ENCODE data around the gene CCDC61.
A peak's percentile ranks its signal among the peaks of the same experiment; 100 is the strongest.

Gene CCDC61

DNA sequence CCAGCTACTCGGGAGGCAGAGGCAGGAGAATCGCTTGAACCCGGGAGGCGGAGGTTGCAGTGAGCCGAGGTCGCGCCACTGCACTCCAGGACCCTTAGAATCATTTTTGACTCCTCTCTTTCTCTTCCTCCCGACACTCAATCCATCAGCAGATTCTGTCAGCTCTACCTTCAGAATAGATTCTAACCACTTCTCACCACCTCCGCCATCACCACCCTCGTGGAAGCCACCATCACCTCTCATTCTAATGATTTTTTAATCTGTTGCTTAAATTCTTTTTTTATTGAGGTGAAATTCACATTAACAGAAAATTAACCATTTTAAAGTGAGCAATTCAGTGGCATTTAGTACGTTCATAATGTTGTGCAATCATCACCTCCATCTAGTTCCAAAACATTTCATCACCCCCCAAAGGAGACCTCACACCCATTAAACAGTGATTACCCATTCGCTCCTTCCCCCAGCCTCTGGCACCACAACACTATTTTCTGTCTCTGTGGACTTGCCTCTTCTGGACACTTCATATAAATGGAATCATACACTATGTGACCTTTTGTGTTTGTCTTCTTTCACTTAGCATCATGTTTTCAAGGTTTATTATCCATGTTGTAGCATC, 5.0 kb upstream of the CCDC61 start:
- no peak overlapping the region for H3K4me2 ChIP-seq
- H3K36me3 ChIP-seq (ENCODE audit: insufficient read depth) = no peaks in the 10 kb centered on the region
- TF ChIP-seq, protein P1, sequence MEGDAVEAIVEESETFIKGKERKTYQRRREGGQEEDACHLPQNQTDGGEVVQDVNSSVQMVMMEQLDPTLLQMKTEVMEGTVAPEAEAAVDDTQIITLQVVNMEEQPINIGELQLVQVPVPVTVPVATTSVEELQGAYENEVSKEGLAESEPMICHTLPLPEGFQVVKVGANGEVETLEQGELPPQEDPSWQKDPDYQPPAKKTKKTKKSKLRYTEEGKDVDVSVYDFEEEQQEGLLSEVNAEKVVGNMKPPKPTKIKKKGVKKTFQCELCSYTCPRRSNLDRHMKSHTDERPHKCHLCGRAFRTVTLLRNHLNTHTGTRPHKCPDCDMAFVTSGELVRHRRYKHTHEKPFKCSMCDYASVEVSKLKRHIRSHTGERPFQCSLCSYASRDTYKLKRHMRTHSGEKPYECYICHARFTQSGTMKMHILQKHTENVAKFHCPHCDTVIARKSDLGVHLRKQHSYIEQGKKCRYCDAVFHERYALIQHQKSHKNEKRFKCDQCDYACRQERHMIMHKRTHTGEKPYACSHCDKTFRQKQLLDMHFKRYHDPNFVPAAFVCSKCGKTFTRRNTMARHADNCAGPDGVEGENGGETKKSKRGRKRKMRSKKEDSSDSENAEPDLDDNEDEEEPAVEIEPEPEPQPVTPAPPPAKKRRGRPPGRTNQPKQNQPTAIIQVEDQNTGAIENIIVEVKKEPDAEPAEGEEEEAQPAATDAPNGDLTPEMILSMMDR (conservative IDR thresholded peaks at IDR 0.05; ENCODE audit: low read depth, low read length) = no peak
- no peaks in the 10 kb centered on the region for H3K79me2 ChIP-seq (ENCODE audit: insufficient read depth, low read depth)
- peaks cover 15% of the 10 kb centered on the region for H3K27me3 ChIP-seq (ENCODE audit: insufficient read depth, low read depth)
- no peak overlapping the region for H3K9ac ChIP-seq
- H2AFZ ChIP-seq (ENCODE audit: low read depth) = no peak overlapping the region
- no peak overlapping the region for H3K4me3 ChIP-seq (IDR thresholded peaks at IDR 0.05; ENCODE audit: insufficient read depth, low read depth, low read length)
- peaks cover 12% of the 10 kb centered on the region for H3K4me1 ChIP-seq (ENCODE audit: low read depth, poor library complexity, severe bottlenecking)
- no peak overlapping the region for H3K27ac ChIP-seq
- H4K20me1 ChIP-seq (ENCODE audit: insufficient read depth) = no peaks in the 10 kb centered on the region

DNA sequence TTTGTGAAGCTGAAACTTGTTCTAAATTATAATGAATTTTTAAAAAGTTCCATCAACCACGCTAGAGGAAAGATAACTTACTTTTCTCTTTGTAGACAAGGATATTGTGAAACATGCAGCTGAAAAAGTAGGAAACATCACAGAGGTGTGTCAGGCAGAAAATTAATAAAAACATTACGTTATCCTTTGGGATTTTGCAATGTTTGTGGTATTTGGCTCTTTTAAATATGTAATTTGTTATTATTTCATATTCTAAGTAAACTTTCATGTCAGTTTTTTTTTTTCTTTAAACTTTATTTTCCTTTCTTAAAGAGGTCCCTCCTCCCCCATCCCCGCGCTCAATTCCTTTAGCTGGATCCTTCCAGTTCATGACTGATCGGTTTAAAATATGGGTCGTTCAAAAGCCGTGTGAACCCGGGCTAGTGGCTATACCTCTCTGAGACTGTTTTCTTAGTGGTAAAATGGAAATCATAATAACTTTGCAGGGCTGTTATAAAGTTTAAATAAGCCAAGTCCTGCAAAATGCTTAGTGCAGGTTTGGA, 740 bp upstream of the CCDC61 start:
- H3K27ac ChIP-seq = no peak overlapping the region

DNA sequence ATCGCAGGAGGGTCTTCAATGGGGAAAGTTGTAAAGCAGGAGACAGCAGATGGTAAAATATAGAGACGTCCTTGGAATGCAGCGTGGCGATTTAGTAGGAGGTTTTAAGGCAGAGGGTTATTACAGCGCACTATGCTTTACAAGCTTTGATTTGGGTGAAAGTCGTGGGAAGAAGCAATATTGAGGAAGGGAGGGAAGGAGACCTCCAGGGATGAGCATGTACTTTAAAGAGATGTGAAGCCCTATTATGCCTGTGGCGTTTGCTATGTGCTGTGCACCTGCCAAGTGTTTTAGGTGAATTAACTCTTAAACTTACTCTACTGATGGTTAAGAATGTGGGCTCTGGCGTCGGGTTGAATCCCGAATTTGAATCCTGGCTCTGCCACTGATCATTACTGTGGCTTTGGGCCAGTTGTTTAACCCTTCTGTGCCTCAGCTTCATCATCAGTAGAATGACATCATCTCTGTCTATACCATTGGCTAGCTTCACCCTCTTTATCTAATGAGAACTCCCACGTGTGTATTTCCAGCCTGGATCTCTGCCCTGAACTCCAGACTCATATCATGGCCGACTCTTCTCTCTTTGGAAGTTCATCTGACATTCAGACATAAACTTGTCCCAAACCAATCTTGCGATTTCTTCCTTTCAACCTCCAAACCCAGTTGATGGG, 583 bp downstream of the CCDC61 start:
- Histone ChIP-seq H3K79me2 (ENCODE audit: insufficient read depth, low read depth) (peaks cover 6% of the 10 kb centered on the region; the same call in 1 of the 2 replicates), H3K4me2 (peak overlapping the region; percentile 93), H3K27ac (no peak overlapping the region), H3K9ac (peak overlapping the region; percentile 55; the same call in 1 of the 2 replicates), H4K20me1 (ENCODE audit: insufficient read depth) (no peaks in the 10 kb centered on the region), H2AFZ (ENCODE audit: low read depth) (peak overlapping the region; percentile 72), H3K4me3 (IDR thresholded peaks at IDR 0.05; ENCODE audit: insufficient read depth, low read depth, low read length) (peak overlapping the region; percentile 42), H3K36me3 (ENCODE audit: insufficient read depth) (no peaks in the 10 kb centered on the region), H3K4me1 (ENCODE audit: low read depth, poor library complexity, severe bottlenecking) (peaks cover 6% of the 10 kb centered on the region), H3K27me3 (ENCODE audit: insufficient read depth, low read depth) (no peaks in the 10 kb centered on the region)
- TF ChIP-seq, protein P1 (conservative IDR thresholded peaks at IDR 0.05; ENCODE audit: low read depth, low read length) = no peak

More for the DNA sequence above, 740 bp upstream of the CCDC61 start:
- Histone ChIP-seq H3K36me3 (ENCODE audit: insufficient read depth) (no peaks in the 10 kb centered on the region), H3K27me3 (ENCODE audit: insufficient read depth, low read depth) (peaks cover 5% of the 10 kb centered on the region), H3K4me3 (IDR thresholded peaks at IDR 0.05; ENCODE audit: insufficient read depth, low read depth, low read length) (no peak overlapping the region), H3K4me2 (peak overlapping the region; percentile 81), H3K4me1 (ENCODE audit: low read depth, poor library complexity, severe bottlenecking) (peaks cover 6% of the 10 kb centered on the region), H3K9ac (peak overlapping the region; percentile 4; the same call in 1 of the 2 replicates), H4K20me1 (ENCODE audit: insufficient read depth) (no peaks in the 10 kb centered on the region), H2AFZ (ENCODE audit: low read depth) (peak overlapping the region; percentile 77), H3K79me2 (ENCODE audit: insufficient read depth, low read depth) (peaks cover 6% of the 10 kb centered on the region; the same call in 1 of the 2 replicates)
- TF ChIP-seq, protein P1 (conservative IDR thresholded peaks at IDR 0.05; ENCODE audit: low read depth, low read length) = no peak

DNA sequence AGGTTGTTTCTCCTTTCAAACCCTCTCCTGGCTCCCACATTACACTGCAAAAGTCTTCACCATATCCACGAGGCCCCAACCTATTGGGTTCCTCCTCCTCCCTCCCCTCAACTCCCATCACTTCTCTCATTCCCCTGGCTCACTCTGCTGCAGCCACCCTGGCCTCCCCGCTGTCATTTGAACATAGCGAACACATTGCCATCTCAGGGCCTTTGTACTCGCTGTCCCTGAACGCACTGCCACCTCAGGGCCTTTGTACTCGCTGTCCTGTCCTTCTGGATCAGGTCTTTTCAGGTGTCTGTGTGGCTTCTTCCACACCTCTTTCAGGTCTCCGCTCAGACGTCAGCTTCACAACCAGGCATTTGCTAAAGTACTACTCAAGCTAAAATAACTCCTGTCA, 1.7 kb downstream of the CCDC61 start:
- Histone ChIP-seq H3K79me2 (ENCODE audit: insufficient read depth, low read depth) (peaks cover 6% of the 10 kb centered on the region; the same call in 1 of the 2 replicates), H4K20me1 (ENCODE audit: insufficient read depth) (no peaks in the 10 kb centered on the region), H3K4me1 (ENCODE audit: low read depth, poor library complexity, severe bottlenecking) (peaks cover 6% of the 10 kb centered on the region), H3K4me2 (no peak overlapping the region), H3K27ac (no peak overlapping the region), H2AFZ (ENCODE audit: low read depth) (no peak overlapping the region), H3K27me3 (ENCODE audit: insufficient read depth, low read depth) (no peaks in the 10 kb centered on the region), H3K4me3 (IDR thresholded peaks at IDR 0.05; ENCODE audit: insufficient read depth, low read depth, low read length) (no peak overlapping the region), H3K9ac (no peak overlapping the region), H3K36me3 (ENCODE audit: insufficient read depth) (no peaks in the 10 kb centered on the region)
- TF ChIP-seq, protein P1 (conservative IDR thresholded peaks at IDR 0.05; ENCODE audit: low read depth, low read length) = no peak
